GM23338 (cell line): ENCODE data around the gene QPCTL.

ENCODE experiments used
- POLR2AphosphoS5 ChIP-seq: IDR thresholded peaks from 2 replicates; pipeline ENCODE4 v1.6.1; 2016; ENCODE audit warnings: antibody characterized with exemption, low read depth
- STAT1 ChIP-seq: IDR thresholded peaks from one replicate; pipeline ENCODE4 v1.6.1; 2016; ENCODE audit warnings: antibody characterized with exemption; ENCODE audit not compliant: unreplicated experiment
- TF ChIP-seq, protein P1 (sequence below), 2 experiments: fragments of 200-600 bp in 1 of 2; sonication (generic) in 1 of 2; conservative IDR thresholded peaks; 2 replicates each; pipeline versions ENCODE4 v1.5.1 to v1.6.1; 2016 to 2017; ENCODE audit warnings: antibody characterized with exemption in 2 of 2, low read depth in 2 of 2, mild to moderate bottlenecking in 2 of 2, moderate library complexity in 1 of 2

DNA sequence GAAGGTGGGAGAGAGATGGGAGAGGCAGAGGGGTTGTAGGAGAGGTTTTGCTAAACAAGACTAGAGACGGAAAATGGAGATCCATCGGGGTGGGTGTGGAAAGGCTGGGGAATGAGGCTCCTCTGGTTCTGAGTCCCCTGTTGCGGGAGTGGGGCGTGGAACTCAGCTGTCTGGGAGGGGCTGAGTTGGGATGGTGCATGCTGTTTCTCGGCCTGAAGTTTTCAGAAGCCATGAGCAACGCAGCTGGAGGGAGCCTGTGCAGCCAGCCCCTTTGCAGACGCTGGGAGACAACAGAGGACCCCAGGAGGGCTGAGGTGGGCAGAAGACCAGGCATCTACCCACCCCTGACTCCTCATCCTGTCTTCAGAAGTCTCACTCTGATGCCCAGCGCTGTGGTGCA, 31.8 kb upstream of the QPCTL start:
- TF ChIP-seq, protein P1, sequence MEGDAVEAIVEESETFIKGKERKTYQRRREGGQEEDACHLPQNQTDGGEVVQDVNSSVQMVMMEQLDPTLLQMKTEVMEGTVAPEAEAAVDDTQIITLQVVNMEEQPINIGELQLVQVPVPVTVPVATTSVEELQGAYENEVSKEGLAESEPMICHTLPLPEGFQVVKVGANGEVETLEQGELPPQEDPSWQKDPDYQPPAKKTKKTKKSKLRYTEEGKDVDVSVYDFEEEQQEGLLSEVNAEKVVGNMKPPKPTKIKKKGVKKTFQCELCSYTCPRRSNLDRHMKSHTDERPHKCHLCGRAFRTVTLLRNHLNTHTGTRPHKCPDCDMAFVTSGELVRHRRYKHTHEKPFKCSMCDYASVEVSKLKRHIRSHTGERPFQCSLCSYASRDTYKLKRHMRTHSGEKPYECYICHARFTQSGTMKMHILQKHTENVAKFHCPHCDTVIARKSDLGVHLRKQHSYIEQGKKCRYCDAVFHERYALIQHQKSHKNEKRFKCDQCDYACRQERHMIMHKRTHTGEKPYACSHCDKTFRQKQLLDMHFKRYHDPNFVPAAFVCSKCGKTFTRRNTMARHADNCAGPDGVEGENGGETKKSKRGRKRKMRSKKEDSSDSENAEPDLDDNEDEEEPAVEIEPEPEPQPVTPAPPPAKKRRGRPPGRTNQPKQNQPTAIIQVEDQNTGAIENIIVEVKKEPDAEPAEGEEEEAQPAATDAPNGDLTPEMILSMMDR (conservative IDR thresholded peaks at IDR 0.05; ENCODE audit: low read depth in 2 of 2) = no peak
- TF ChIP-seq STAT1 = no peak
- TF ChIP-seq POLR2AphosphoS5 = no peak
